ENCODE results near the gene ARHGAP35.
"Not testable (repeated sequence)": the region's sequence is repeated elsewhere in the genome, so short reads cannot be mapped to it uniquely, and the experiment has no call there.

ARHGAP35 gene

GRCh38 chr19:46875234-46875633 is 14.4 kb downstream of the ARHGAP35 start:
- no peaks in the 10 kb centered on the region for H3K9me3 Mint-ChIP-seq
- H3K27ac Mint-ChIP-seq, result no peak overlapping the region
- H3K27me3 Mint-ChIP-seq, result no peaks in the 10 kb centered on the region
- H3K36me3 Mint-ChIP-seq (ENCODE audit: low read depth), result peaks cover 9% of the 10 kb centered on the region
- peaks cover 8% of the 10 kb centered on the region for H3K4me1 Mint-ChIP-seq (ENCODE audit: low read depth)
- no peak overlapping the region for H3K4me3 Mint-ChIP-seq

DNA sequence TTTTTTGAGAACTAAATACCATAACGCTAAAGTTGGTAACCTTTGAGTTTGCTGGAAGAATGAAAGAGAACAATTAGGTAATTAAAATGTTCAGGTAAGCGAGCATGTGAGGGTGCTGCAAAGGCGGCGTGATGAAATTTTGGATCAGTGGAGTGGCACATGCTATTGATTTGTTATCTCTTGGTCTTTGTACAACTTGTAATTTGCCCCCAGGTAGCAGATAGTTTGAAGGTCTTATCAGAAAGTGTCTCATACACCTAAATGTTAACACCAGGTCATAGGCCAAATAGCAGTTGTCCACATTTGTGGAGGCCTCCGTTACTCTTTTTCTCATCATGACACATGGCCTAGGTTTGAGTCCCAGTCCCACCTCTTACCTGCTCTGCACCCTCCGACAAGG is 14.9 kb downstream of the ARHGAP35 start:
- H3K9me3 Mint-ChIP-seq, result no peaks in the 10 kb centered on the region
- peaks cover 11% of the 10 kb centered on the region for H3K4me1 Mint-ChIP-seq (ENCODE audit: low read depth)
- no peak overlapping the region for H3K27ac Mint-ChIP-seq
- H3K36me3 Mint-ChIP-seq (ENCODE audit: low read depth), result peaks cover 9% of the 10 kb centered on the region
- H3K4me3 Mint-ChIP-seq, result no peak overlapping the region
- no peaks in the 10 kb centered on the region for H3K27me3 Mint-ChIP-seq

GRCh38 chr19:46878613-46879375 is 18.0 kb downstream of the ARHGAP35 start:
- peaks cover 11% of the 10 kb centered on the region for H3K4me1 Mint-ChIP-seq (ENCODE audit: low read depth)
- H3K9me3 Mint-ChIP-seq, result no peaks in the 10 kb centered on the region
- H3K36me3 Mint-ChIP-seq (ENCODE audit: low read depth), result peaks cover 5% of the 10 kb centered on the region
- no peaks in the 10 kb centered on the region for H3K27me3 Mint-ChIP-seq
- no peak overlapping the region for H3K27ac Mint-ChIP-seq
- H3K4me3 Mint-ChIP-seq, result no peak overlapping the region

DNA sequence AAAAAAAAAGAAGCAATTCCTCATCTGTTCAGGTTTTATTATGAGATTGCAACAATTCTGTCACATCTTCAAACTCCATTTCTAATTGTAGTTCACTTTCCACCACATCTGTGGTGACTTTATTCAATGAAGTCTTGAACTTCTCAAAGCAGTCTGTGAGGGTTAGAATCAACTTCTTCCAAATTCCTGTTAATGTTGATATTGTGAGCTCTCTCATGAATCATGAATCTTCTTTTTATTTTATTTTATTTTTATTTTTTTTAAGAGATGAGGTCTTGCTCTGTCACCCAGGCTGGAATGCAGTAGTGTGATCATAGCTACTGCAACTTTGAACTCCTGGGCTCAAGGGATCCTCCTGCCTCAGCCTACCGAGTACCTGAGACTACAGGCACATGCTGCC is 19.6 kb downstream of the ARHGAP35 start:
- peaks cover 5% of the 10 kb centered on the region for H3K36me3 Mint-ChIP-seq (ENCODE audit: low read depth)
- H3K27ac Mint-ChIP-seq, result no peak overlapping the region
- peaks cover 16% of the 10 kb centered on the region for H3K4me1 Mint-ChIP-seq (ENCODE audit: low read depth)
- no peaks in the 10 kb centered on the region for H3K9me3 Mint-ChIP-seq
- H3K4me3 Mint-ChIP-seq, result no peak overlapping the region
- no peaks in the 10 kb centered on the region for H3K27me3 Mint-ChIP-seq

DNA sequence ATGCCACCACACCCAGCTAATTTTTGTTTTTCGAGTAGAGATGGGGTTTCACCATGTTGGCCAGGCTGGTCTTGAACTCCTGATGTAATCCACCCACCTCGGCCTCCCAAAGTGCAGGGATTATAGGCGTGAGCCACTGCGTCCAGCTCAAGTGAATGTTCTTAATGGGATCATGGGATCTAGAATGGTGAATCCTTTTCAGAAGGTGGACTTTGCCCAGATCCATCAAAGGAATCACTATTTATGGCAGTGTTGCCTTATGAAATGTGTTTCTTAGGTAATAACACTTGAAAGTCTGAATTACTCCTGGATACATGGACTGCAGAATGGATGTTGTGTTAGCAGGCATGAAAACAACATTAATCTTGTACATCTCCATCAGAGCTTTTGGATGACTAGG is 20.3 kb downstream of the ARHGAP35 start:
- H3K4me3 Mint-ChIP-seq, result no peak overlapping the region

GRCh38 chr19:46882034-46882433 is 21.2 kb downstream of the ARHGAP35 start:
- H3K9me3 Mint-ChIP-seq, result no peaks in the 10 kb centered on the region
- H3K27ac Mint-ChIP-seq, result no peak overlapping the region
- no peaks in the 10 kb centered on the region for H3K27me3 Mint-ChIP-seq
- no peak overlapping the region for H3K4me3 Mint-ChIP-seq
- peaks cover 29% of the 10 kb centered on the region for H3K4me1 Mint-ChIP-seq (ENCODE audit: low read depth)
- no peaks in the 10 kb centered on the region for H3K36me3 Mint-ChIP-seq (ENCODE audit: low read depth)

More for the DNA sequence above, 20.3 kb downstream of the ARHGAP35 start:
- no peaks in the 10 kb centered on the region for H3K27me3 Mint-ChIP-seq
- H3K27ac Mint-ChIP-seq, result no peak overlapping the region
- no peaks in the 10 kb centered on the region for H3K36me3 Mint-ChIP-seq (ENCODE audit: low read depth)
- H3K4me1 Mint-ChIP-seq (ENCODE audit: low read depth), result peaks cover 20% of the 10 kb centered on the region
- no peaks in the 10 kb centered on the region for H3K9me3 Mint-ChIP-seq

DNA sequence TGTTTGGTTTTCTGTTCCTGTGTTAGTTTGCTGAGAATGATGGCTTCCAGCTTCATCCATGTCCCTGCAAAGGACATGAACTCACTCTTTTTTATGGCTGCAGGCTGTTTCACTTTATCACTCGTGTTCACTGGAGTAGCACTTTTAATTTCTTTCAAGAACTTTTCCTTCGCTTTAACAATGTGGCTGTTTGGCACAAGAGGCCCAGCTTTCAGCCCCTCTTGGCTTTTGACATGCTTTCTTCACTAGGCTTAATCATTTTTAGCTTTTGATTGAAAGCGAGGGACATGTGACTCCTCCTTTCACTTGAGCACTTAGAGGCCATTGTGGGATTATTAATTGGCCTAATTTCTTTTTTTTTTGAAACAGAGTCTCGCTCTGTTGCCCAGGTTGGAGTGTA is 22.0 kb downstream of the ARHGAP35 start:
- not testable (repeated sequence) for H3K36me3 Mint-ChIP-seq (ENCODE audit: low read depth); H3K4me3 Mint-ChIP-seq; H3K27ac Mint-ChIP-seq; H3K27me3 Mint-ChIP-seq; H3K9me3 Mint-ChIP-seq
- H3K4me1 Mint-ChIP-seq (ENCODE audit: low read depth), result peaks cover 35% of the 10 kb centered on the region

GRCh38 chr19:46885411-46885810 is 24.6 kb downstream of the ARHGAP35 start:
- no peaks in the 10 kb centered on the region for H3K36me3 Mint-ChIP-seq (ENCODE audit: low read depth)
- H3K27me3 Mint-ChIP-seq, result no peaks in the 10 kb centered on the region
- H3K4me3 Mint-ChIP-seq, result no peak overlapping the region
- no peaks in the 10 kb centered on the region for H3K9me3 Mint-ChIP-seq
- H3K4me1 Mint-ChIP-seq (ENCODE audit: low read depth), result peaks cover 32% of the 10 kb centered on the region
- no peak overlapping the region for H3K27ac Mint-ChIP-seq

DNA sequence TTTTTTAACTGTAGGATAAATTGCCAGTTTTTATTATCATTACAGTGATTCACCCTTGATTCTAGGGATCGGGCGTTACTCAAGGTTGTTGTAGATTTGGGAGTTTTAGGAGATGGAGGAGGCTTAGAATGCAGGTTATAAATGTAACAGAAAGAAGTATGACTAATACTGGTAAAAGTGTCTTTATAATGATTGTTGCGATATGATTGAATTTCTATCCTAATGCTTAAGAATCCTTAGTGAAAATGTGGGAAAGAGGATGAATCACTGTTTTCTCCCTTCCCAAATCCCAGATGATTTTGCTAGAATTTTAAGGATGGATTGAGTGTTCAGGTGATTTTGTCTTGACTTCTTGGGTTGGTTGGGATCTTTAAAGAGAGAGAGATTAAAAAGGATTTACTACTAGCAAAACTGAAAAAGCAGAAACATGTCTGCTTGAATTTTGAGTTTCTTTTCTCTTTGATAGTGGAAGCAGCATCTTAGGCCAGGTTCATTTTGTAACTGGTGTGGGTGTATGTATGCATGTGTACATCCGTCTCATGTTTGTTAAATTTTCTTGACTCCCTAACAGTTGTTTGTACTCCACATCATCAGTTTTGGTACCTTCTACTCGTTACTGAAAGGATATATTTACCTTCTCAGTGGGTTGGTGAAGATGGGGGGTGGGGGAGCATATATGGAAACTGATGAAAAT is 25.9 kb downstream of the ARHGAP35 start:
- no peaks in the 10 kb centered on the region for H3K36me3 Mint-ChIP-seq (ENCODE audit: low read depth)
- no peak overlapping the region for H3K27ac Mint-ChIP-seq
- no peak overlapping the region for H3K4me3 Mint-ChIP-seq
- H3K27me3 Mint-ChIP-seq, result no peaks in the 10 kb centered on the region
- no peaks in the 10 kb centered on the region for H3K9me3 Mint-ChIP-seq
- peaks cover 34% of the 10 kb centered on the region for H3K4me1 Mint-ChIP-seq (ENCODE audit: low read depth)

GRCh38 chr19:46887240-46887782 is 26.5 kb downstream of the ARHGAP35 start:
- no peak overlapping the region for H3K27ac Mint-ChIP-seq

GRCh38 chr19:46890423-46891170 is 29.8 kb downstream of the ARHGAP35 start:
- Mint-ChIP-seq H3K36me3 (ENCODE audit: low read depth) (no peaks in the 10 kb centered on the region), H3K27me3 (no peaks in the 10 kb centered on the region), H3K27ac (no peak overlapping the region), H3K4me3 (no peak overlapping the region), H3K9me3 (no peaks in the 10 kb centered on the region), H3K4me1 (ENCODE audit: low read depth) (peaks cover 38% of the 10 kb centered on the region)

More at GRCh38 chr19:46887240-46887782, 26.5 kb downstream of the ARHGAP35 start:
- Mint-ChIP-seq H3K4me1 (ENCODE audit: low read depth) (peaks cover 34% of the 10 kb centered on the region), H3K36me3 (ENCODE audit: low read depth) (no peaks in the 10 kb centered on the region), H3K9me3 (no peaks in the 10 kb centered on the region), H3K27me3 (no peaks in the 10 kb centered on the region), H3K4me3 (no peak overlapping the region)

- Mint-ChIP-seq H3K9me3 (no peaks in the 10 kb centered on the region), H3K27me3 (no peaks in the 10 kb centered on the region), H3K27ac (no peak overlapping the region), H3K36me3 (ENCODE audit: low read depth) (no peaks in the 10 kb centered on the region), H3K4me3 (no peak overlapping the region), H3K4me1 (ENCODE audit: low read depth) (peaks cover 27% of the 10 kb centered on the region)
Measured at GRCh38 chr19:46892252-46893179, 31.7 kb downstream of the ARHGAP35 start.

DNA sequence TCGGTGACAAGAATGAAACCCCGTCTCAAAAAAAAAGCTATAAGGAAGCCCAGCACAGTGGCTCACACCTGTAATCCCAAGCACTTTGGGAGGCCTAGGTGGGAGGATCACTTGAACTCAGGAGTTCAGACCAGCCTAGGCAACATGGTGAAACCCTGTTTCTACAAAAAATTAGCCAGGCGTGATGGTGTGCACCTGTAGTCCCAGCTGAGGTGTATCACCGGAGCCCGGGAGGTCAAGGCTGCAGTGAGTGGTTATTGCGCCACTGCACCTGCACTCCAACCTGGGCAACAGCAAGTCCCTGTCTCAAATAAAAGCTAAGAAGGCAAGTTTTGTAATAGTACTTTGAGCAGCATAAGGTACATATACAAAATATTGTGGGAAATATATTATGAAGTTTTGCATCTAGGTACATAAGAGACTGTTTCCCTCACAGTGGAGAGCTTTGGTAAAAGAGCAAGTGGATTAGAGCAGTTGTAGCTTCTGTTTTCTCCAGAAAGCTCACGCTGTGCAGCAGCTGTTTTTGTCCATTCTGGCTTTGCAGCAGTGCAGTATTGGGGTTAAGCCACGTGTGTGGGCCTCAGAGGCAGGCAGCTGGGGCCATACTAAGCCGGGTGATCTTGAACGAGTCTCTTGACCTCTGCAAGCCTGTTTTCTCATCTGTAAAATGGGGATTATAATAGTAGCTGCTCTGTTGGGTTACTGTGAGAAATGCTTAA is 35.4 kb downstream of the ARHGAP35 start:
- no peak overlapping the region for H3K4me3 Mint-ChIP-seq
- no peaks in the 10 kb centered on the region for H3K36me3 Mint-ChIP-seq (ENCODE audit: low read depth)
- H3K27ac Mint-ChIP-seq, result no peak overlapping the region
- no peaks in the 10 kb centered on the region for H3K27me3 Mint-ChIP-seq
- H3K9me3 Mint-ChIP-seq, result no peaks in the 10 kb centered on the region
- peaks cover 16% of the 10 kb centered on the region for H3K4me1 Mint-ChIP-seq (ENCODE audit: low read depth)

GRCh38 chr19:46898731-46899130 is 37.9 kb downstream of the ARHGAP35 start:
- no peaks in the 10 kb centered on the region for H3K27me3 Mint-ChIP-seq
- H3K36me3 Mint-ChIP-seq (ENCODE audit: low read depth), result no peaks in the 10 kb centered on the region
- H3K9me3 Mint-ChIP-seq, result no peaks in the 10 kb centered on the region
- peaks cover 21% of the 10 kb centered on the region for H3K4me1 Mint-ChIP-seq (ENCODE audit: low read depth)
- H3K4me3 Mint-ChIP-seq, result no peak overlapping the region
- H3K27ac Mint-ChIP-seq, result no peak overlapping the region

Measured in stimulated activated naive CD8-positive, alpha-beta T cell treated with anti-CD3 and anti-CD28 coated beads, Interleukin-15, Interleukin-2, amounts not matched to agents 100 ng/mL and 50 ng/mL, for 24 hours (primary cell).